Chondrocyte (in vitro differentiated cells): ENCODE results near the gene PYROXD2. TPM values are rescaled to one million over a fixed set of nuclear protein-coding genes. Genes with fewer than 3 reads are reported as not detected.

Experiments
- DNase-seq: peaks from one replicate; pipeline ENCODE4 v3.0.0; 2021; ENCODE audit warnings: mixed read lengths, low spot score
- H3K27ac Mint-ChIP-seq: one replicate; pipeline ENCODE4 v1.8.0; 2021; ENCODE audit warnings: mild to moderate bottlenecking, moderate library complexity, mixed read lengths; ENCODE audit not compliant: unreplicated experiment
- H3K27me3 Mint-ChIP-seq: 2 replicates; pipeline ENCODE4 v1.8.0; 2021; ENCODE audit warnings: low read depth, mixed read lengths
- H3K36me3 Mint-ChIP-seq: 2 replicates; pipeline ENCODE4 v1.8.0; 2021; ENCODE audit warnings: low read depth, mixed read lengths
- H3K4me1 Mint-ChIP-seq: 2 replicates; pipeline ENCODE4 v1.8.0; 2021; ENCODE audit warnings: low read depth, mild to moderate bottlenecking, mixed read lengths
- H3K4me3 Mint-ChIP-seq: one replicate; pipeline ENCODE4 v1.8.0; 2021; ENCODE audit warnings: mild to moderate bottlenecking, moderate library complexity, mixed read lengths; ENCODE audit not compliant: unreplicated experiment
- H3K9me3 Mint-ChIP-seq: 2 replicates; pipeline ENCODE4 v1.8.0; 2021; ENCODE audit warnings: low read depth, mixed read lengths
- CTCF ChIP-seq: fragments of 200-600 bp; sonication (generic); IDR thresholded peaks from 2 replicates; pipeline ENCODE4 v1.5.0; 2021; ENCODE audit warnings: antibody characterized with exemption, mild to moderate bottlenecking, moderate library complexity
- total RNA-seq: library from RNA; stranded (reverse); gene quantifications from 3 replicates; pipeline ENCODE4 v1.2.1, GENCODE V29; 2021

PYROXD2 gene
- total RNA-seq, 1 donor from 2014 or later, result 5.6 TPM

- Mint-ChIP-seq H3K9me3 (no peaks in the 10 kb centered on the region), H3K27ac (no peak overlapping the region), H3K36me3 (no peaks in the 10 kb centered on the region), H3K4me1 (peaks cover 10% of the 10 kb centered on the region), H3K27me3 (peaks cover 8% of the 10 kb centered on the region), H3K4me3 (no peak overlapping the region)
- no peak for DNase-seq
- TF ChIP-seq CTCF, result no peak
Observed at GRCh38 chr10:98456043-98456570, 41.1 kb upstream of the PYROXD2 start.

- TF ChIP-seq CTCF, result no peak
Observed at GRCh38 chr10:98453729-98454128, 38.7 kb upstream of the PYROXD2 start.

GRCh38 chr10:98450618-98451017, 35.6 kb upstream of the PYROXD2 start:
- H3K36me3 Mint-ChIP-seq, result no peaks in the 10 kb centered on the region
- H3K9me3 Mint-ChIP-seq, result no peaks in the 10 kb centered on the region
- peaks cover 13% of the 10 kb centered on the region for H3K4me1 Mint-ChIP-seq
- H3K4me3 Mint-ChIP-seq, result no peak overlapping the region
- no peak for TF ChIP-seq CTCF
- DNase-seq, result no peak
- peaks cover 14% of the 10 kb centered on the region for H3K27me3 Mint-ChIP-seq
- H3K27ac Mint-ChIP-seq, result no peak overlapping the region

More at GRCh38 chr10:98453729-98454128, 38.7 kb upstream of the PYROXD2 start:
- Mint-ChIP-seq H3K4me1 (peaks cover 3% of the 10 kb centered on the region), H3K9me3 (no peaks in the 10 kb centered on the region), H3K4me3 (no peak overlapping the region), H3K36me3 (no peaks in the 10 kb centered on the region), H3K27me3 (peaks cover 15% of the 10 kb centered on the region), H3K27ac (no peak overlapping the region)
- no peak for DNase-seq

GRCh38 chr10:98449287-98449686, 34.3 kb upstream of the PYROXD2 start:
- Mint-ChIP-seq H3K27me3 (peaks cover 14% of the 10 kb centered on the region), H3K9me3 (no peaks in the 10 kb centered on the region), H3K4me3 (no peak overlapping the region), H3K27ac (no peak overlapping the region), H3K36me3 (peaks cover 7% of the 10 kb centered on the region), H3K4me1 (peaks cover 21% of the 10 kb centered on the region)
- TF ChIP-seq CTCF, result no peak
- no peak for DNase-seq

- H3K36me3 Mint-ChIP-seq, result peaks cover 20% of the 10 kb centered on the region
- H3K4me3 Mint-ChIP-seq, result peak within 1 kb of the TSS; percentile 85
- DNase-seq, result no peak
- no peak for TF ChIP-seq CTCF
- peaks cover 8% of the 10 kb centered on the region for H3K27me3 Mint-ChIP-seq
- peak within 1 kb of the TSS; percentile 88 for H3K27ac Mint-ChIP-seq
- peaks cover 24% of the 10 kb centered on the region for H3K4me1 Mint-ChIP-seq
- no peaks in the 10 kb centered on the region for H3K9me3 Mint-ChIP-seq
Observed at GRCh38 chr10:98446661-98447221, 31.8 kb upstream of the PYROXD2 start, which contains the start of gene HPS1. Gene HPS1, minus strand, starts transcription at chr10:98446935. Its CDS starts 3,695 bp downstream, at chr10:98443240.
